WTC11 (cell line): ENCODE results near the gene SYNM. TPM values are rescaled to one million over a fixed set of nuclear protein-coding genes. Genes with fewer than 3 reads are reported as not detected.

Experiments used
- ATAC-seq: fragments of 200-7000 bp; cut with Tn5 transposase; 2 replicates; pipeline ENCODE4 v1.10.0; 2021; ENCODE audit warnings: mild to moderate bottlenecking, moderate library complexity
- CTCF ChIA-PET: fragments of 300-600 bp; sonication (Branson Sonifier 250); formaldehyde crosslinking; loops from one replicate; lab custom pipeline; 2021; ENCODE audit warnings: antibody characterized with exemption; lab: Charles Lee
- POLR2A ChIA-PET: fragments of 350-600 bp; sonication (Branson Sonifier 250); formaldehyde crosslinking; loops from one replicate; lab custom pipeline; 2021; ENCODE audit warnings: antibody characterized with exemption; lab: Charles Lee
- DNase-seq: peaks from one replicate; pipeline ENCODE4 v3.0.0; 2021; ENCODE audit warnings: low spot score
- H3K27ac Mint-ChIP-seq: 2 replicates; pipeline ENCODE4 v1.8.0; 2021; ENCODE audit warnings: mixed read lengths
- H3K27me3 Mint-ChIP-seq: 2 replicates; pipeline ENCODE4 v1.8.0; 2021; ENCODE audit warnings: low read depth, mild to moderate bottlenecking, moderate library complexity, mixed read lengths
- H3K36me3 Mint-ChIP-seq: 2 replicates; pipeline ENCODE4 v1.8.0; 2021; ENCODE audit warnings: mixed read lengths
- H3K4me1 Mint-ChIP-seq: 2 replicates; pipeline ENCODE4 v1.8.0; 2022; ENCODE audit warnings: mixed read lengths
- H3K4me3 Mint-ChIP-seq: 2 replicates; pipeline ENCODE4 v1.8.0; 2021; ENCODE audit warnings: mild to moderate bottlenecking, moderate library complexity, mixed read lengths
- H3K9me3 Mint-ChIP-seq: 2 replicates; pipeline ENCODE4 v1.8.0; 2021; ENCODE audit warnings: mixed read lengths
- ATF1 ChIP-seq: sonication (generic); formaldehyde crosslinking; IDR thresholded peaks from 2 replicates; pipeline ENCODE4 v1.8.1; 2023; ENCODE audit warnings: mild to moderate bottlenecking, moderate library complexity, missing genetic modification reagents
- CREB1 ChIP-seq: sonication (generic); formaldehyde crosslinking; IDR thresholded peaks from 2 replicates; pipeline ENCODE4 v1.8.0; 2023; ENCODE audit warnings: mild to moderate bottlenecking, missing genetic modification reagents
- CREM ChIP-seq: sonication (generic); formaldehyde crosslinking; IDR thresholded peaks from 2 replicates; pipeline ENCODE4 v1.8.1; 2022; ENCODE audit warnings: mild to moderate bottlenecking, missing genetic modification reagents, moderate library complexity
- E2F1 ChIP-seq: sonication (generic); formaldehyde crosslinking; IDR thresholded peaks from 2 replicates; pipeline ENCODE4 v1.8.0; 2022; ENCODE audit warnings: mild to moderate bottlenecking, missing genetic modification reagents
- ELF4 ChIP-seq: sonication (generic); formaldehyde crosslinking; IDR thresholded peaks from 2 replicates; pipeline ENCODE4 v1.8.1; 2022; ENCODE audit warnings: low read depth, mild to moderate bottlenecking, moderate library complexity, missing genetic modification reagents
- FOXP1 ChIP-seq: sonication (generic); formaldehyde crosslinking; IDR thresholded peaks from 2 replicates; pipeline ENCODE4 v1.8.0; 2022; ENCODE audit warnings: missing genetic modification reagents, mild to moderate bottlenecking, moderate library complexity, borderline replicate concordance
- GABPB1 ChIP-seq: sonication (generic); formaldehyde crosslinking; IDR thresholded peaks from 2 replicates; pipeline ENCODE4 v1.8.1; 2023; ENCODE audit warnings: mild to moderate bottlenecking, missing genetic modification reagents
- GRHL2 ChIP-seq: fragments of 250-450 bp; sonication (Bioruptor Pico); IDR thresholded peaks from 2 replicates; pipeline ENCODE4 v1.8.0; 2022; ENCODE audit warnings: mild to moderate bottlenecking, moderate library complexity; ENCODE audit not compliant: insufficient replicate concordance, severe bottlenecking
- HMGXB4 ChIP-seq: sonication (generic); formaldehyde crosslinking; IDR thresholded peaks from 2 replicates; pipeline ENCODE4 v1.8.1; 2023; ENCODE audit warnings: mild to moderate bottlenecking, moderate library complexity, missing genetic modification reagents
- JUN ChIP-seq: sonication (generic); formaldehyde crosslinking; IDR thresholded peaks from 2 replicates; pipeline ENCODE4 v1.8.0; 2023; ENCODE audit warnings: mild to moderate bottlenecking, missing genetic modification reagents
- KAT7 ChIP-seq: sonication (generic); formaldehyde crosslinking; IDR thresholded peaks from 2 replicates; pipeline ENCODE4 v1.8.1; 2023; ENCODE audit warnings: missing genetic modification reagents, mild to moderate bottlenecking, borderline replicate concordance
- MLX ChIP-seq: sonication (generic); formaldehyde crosslinking; IDR thresholded peaks from 2 replicates; pipeline ENCODE4 v1.8.1; 2023; ENCODE audit warnings: mild to moderate bottlenecking, missing genetic modification reagents, moderate library complexity
- MYBL2 ChIP-seq: sonication (generic); formaldehyde crosslinking; IDR thresholded peaks from 2 replicates; pipeline ENCODE4 v1.8.1; 2023; ENCODE audit warnings: mild to moderate bottlenecking, moderate library complexity, missing genetic modification reagents
- NR1H2 ChIP-seq: sonication (generic); formaldehyde crosslinking; IDR thresholded peaks from 2 replicates; pipeline ENCODE4 v1.9.0; 2021; ENCODE audit warnings: mild to moderate bottlenecking, moderate library complexity, missing genetic modification reagents
- NR2C2 ChIP-seq: sonication (generic); formaldehyde crosslinking; IDR thresholded peaks from 2 replicates; pipeline ENCODE4 v1.8.0; 2022; ENCODE audit warnings: mild to moderate bottlenecking, missing genetic modification reagents
- PRRX2 ChIP-seq: fragments of 250-450 bp; sonication (Bioruptor Pico); IDR thresholded peaks from 2 replicates; pipeline ENCODE4 v1.8.0; 2021; ENCODE audit warnings: mild to moderate bottlenecking
- SMAD4 ChIP-seq: sonication (generic); formaldehyde crosslinking; IDR thresholded peaks from 2 replicates; pipeline ENCODE4 v1.8.0; 2022; ENCODE audit warnings: mild to moderate bottlenecking, missing genetic modification reagents
- TCF7 ChIP-seq: sonication (generic); formaldehyde crosslinking; IDR thresholded peaks from 2 replicates; pipeline ENCODE4 v1.8.0; 2022; ENCODE audit warnings: mild to moderate bottlenecking, low read depth, missing genetic modification reagents, moderate library complexity
- TP53 ChIP-seq: sonication (generic); formaldehyde crosslinking; IDR thresholded peaks from 2 replicates; pipeline ENCODE4 v1.8.1; 2023; ENCODE audit warnings: mild to moderate bottlenecking, missing genetic modification reagents
- USF2 ChIP-seq: sonication (generic); formaldehyde crosslinking; IDR thresholded peaks from 2 replicates; pipeline ENCODE4 v1.8.1; 2023; ENCODE audit warnings: mild to moderate bottlenecking, missing genetic modification reagents, moderate library complexity
- ZNF219 ChIP-seq: sonication (generic); formaldehyde crosslinking; IDR thresholded peaks from 2 replicates; pipeline ENCODE4 v1.8.0; 2023; ENCODE audit warnings: missing genetic modification reagents, mild to moderate bottlenecking, borderline replicate concordance
- ZNF416 ChIP-seq: fragments of 250-450 bp; sonication (Bioruptor Pico); IDR thresholded peaks from 2 replicates; pipeline ENCODE4 v1.9.0; 2021; ENCODE audit warnings: mild to moderate bottlenecking, inconsistent platforms
- ZNF423 ChIP-seq: fragments of 250-450 bp; sonication (Bioruptor Pico); IDR thresholded peaks from 2 replicates; pipeline ENCODE4 v2.1.2; 2022; ENCODE audit warnings: mild to moderate bottlenecking, moderate library complexity
- total RNA-seq: library from RNA; stranded (reverse); gene quantifications from 3 replicates; pipeline ENCODE4 v1.2.3, GENCODE V29; 2021
- TF ChIP-seq, protein P1 (sequence below): sonication (generic); formaldehyde crosslinking; IDR thresholded peaks from 2 replicates; pipeline ENCODE4 v1.8.0; 2022; ENCODE audit warnings: mild to moderate bottlenecking, missing genetic modification reagents
- TF ChIP-seq, protein P2 (sequence below): fragments of 200-600 bp; IDR thresholded peaks from 2 replicates; pipeline ENCODE4 v1.8.0; 2022; ENCODE audit warnings: antibody characterized with exemption
- TF ChIP-seq, protein P3 (sequence below): sonication (generic); formaldehyde crosslinking; IDR thresholded peaks from 2 replicates; pipeline ENCODE4 v1.8.1; 2022; ENCODE audit warnings: mild to moderate bottlenecking, moderate library complexity, missing genetic modification reagents

SYNM gene
- total RNA-seq, 1 experiment from 2014 or later = 2.2 TPM

- TF ChIP-seq ZNF416 (CRISPR knock-in tag) (no peak), NR2C2 (CRISPR knock-in tag) (no peak), ATF1 (CRISPR knock-in tag) (no peak), MLX (CRISPR knock-in tag) (no peak), JUN (no peak), ELF4 (no peak)
Observed at GRCh38 chr15:99099661-99100060, 5.2 kb upstream of the SYNM start (continued).

DNA sequence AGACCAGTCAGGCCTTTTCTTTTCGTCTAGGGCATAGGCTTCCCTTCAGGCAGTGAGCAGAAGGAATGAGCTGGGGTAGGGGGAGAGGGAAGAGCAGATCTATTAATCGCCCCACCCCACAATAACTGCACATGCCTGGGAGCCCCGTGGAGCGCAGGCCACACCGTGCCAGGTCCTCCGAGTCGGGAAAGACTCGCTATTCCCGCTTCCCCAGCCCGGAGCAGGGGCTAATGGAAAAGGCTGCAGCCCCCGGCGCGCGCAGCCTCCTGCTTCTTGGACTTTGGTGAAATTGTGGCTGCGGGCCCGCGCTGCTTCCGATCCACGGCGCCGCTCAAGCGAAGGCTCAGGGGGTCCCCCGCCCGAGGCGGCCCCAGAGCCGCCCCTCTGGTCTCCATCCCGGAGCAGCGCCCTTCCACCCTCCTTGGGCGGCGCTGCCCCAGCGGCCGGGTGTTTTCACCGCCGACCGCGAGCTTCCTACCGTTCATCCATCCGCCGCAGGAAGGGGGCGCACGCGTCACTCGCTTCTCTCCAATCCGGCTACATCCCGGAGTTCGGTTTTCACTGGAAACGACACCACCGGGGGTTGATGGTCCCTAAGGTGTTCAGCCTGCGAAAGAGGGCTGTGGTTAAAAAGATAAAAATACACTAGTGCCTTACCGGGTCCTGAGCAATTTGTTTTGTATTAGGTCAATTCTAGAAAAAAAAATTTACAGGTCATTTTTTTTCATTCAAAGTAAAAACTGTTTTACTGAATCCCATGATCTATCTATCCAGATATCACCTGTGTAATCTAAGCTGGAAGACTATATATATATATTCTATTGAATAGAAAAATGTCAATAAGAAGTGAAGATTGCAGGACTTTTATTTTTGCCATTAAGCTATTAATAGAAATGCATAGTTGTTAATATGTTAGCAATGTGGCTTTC, 4.4 kb upstream of the SYNM start:
- DNase-seq = peak; percentile 89
- H3K4me3 Mint-ChIP-seq = peak overlapping the region; percentile 46
- POLR2A ChIA-PET = no interaction called here
- ATAC-seq = peak; percentile 61
- H3K27ac Mint-ChIP-seq = no peak overlapping the region
- CTCF ChIA-PET = interaction anchor here (0.6 to 2.4 kb wide), 29 partner anchors 8 to 672 kb away, joined by 3 to 13 read pairs (median 4); partner anchors contain the start of gene LRRC28
- no peaks in the 10 kb centered on the region for H3K36me3 Mint-ChIP-seq
- peaks cover 56% of the 10 kb centered on the region for H3K27me3 Mint-ChIP-seq
- no peaks in the 10 kb centered on the region for H3K9me3 Mint-ChIP-seq
- H3K4me1 Mint-ChIP-seq = peaks cover 2% of the 10 kb centered on the region
- TF ChIP-seq NR1H2 (no peak), ZNF423 (CRISPR knock-in tag) (peak; percentile 75), SMAD4 (CRISPR knock-in tag) (no peak), JUN (no peak), GABPB1 (CRISPR knock-in tag) (peak; percentile 18; the same call in 1 of the 2 replicates), TCF7 (CRISPR knock-in tag) (no peak), CREB1 (no peak), KAT7 (CRISPR knock-in tag) (no peak), CREM (CRISPR knock-in tag) (0 out of 2 replicates have a peak, but pooled peaks have one; percentile 43), MLX (CRISPR knock-in tag) (no peak), E2F1 (CRISPR knock-in tag) (no peak), TP53 (CRISPR knock-in tag) (no peak), USF2 (CRISPR knock-in tag) (no peak), HMGXB4 (peak; percentile 85; the same call in 1 of the 2 replicates), FOXP1 (CRISPR knock-in tag) (0 out of 2 replicates have a peak, but pooled peaks have one; percentile 16), GRHL2 (CRISPR knock-in tag) (no peak), PRRX2 (CRISPR knock-in tag) (no peak), MYBL2 (CRISPR knock-in tag) (peak; percentile 42; the same call in 1 of the 2 replicates), ZNF219 (no peak)
- TF ChIP-seq, protein P1, sequence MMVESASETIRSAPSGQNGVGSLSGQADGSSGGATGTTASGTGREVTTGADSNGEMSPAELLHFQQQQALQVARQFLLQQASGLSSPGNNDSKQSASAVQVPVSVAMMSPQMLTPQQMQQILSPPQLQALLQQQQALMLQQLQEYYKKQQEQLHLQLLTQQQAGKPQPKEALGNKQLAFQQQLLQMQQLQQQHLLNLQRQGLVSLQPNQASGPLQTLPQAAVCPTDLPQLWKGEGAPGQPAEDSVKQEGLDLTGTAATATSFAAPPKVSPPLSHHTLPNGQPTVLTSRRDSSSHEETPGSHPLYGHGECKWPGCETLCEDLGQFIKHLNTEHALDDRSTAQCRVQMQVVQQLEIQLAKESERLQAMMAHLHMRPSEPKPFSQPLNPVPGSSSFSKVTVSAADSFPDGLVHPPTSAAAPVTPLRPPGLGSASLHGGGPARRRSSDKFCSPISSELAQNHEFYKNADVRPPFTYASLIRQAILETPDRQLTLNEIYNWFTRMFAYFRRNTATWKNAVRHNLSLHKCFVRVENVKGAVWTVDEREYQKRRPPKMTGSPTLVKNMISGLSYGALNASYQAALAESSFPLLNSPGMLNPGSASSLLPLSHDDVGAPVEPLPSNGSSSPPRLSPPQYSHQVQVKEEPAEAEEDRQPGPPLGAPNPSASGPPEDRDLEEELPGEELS (CRISPR knock-in tag) = no peak
- TF ChIP-seq, protein P2, sequence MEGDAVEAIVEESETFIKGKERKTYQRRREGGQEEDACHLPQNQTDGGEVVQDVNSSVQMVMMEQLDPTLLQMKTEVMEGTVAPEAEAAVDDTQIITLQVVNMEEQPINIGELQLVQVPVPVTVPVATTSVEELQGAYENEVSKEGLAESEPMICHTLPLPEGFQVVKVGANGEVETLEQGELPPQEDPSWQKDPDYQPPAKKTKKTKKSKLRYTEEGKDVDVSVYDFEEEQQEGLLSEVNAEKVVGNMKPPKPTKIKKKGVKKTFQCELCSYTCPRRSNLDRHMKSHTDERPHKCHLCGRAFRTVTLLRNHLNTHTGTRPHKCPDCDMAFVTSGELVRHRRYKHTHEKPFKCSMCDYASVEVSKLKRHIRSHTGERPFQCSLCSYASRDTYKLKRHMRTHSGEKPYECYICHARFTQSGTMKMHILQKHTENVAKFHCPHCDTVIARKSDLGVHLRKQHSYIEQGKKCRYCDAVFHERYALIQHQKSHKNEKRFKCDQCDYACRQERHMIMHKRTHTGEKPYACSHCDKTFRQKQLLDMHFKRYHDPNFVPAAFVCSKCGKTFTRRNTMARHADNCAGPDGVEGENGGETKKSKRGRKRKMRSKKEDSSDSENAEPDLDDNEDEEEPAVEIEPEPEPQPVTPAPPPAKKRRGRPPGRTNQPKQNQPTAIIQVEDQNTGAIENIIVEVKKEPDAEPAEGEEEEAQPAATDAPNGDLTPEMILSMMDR = peak; percentile 62
- TF ChIP-seq, protein P3, sequence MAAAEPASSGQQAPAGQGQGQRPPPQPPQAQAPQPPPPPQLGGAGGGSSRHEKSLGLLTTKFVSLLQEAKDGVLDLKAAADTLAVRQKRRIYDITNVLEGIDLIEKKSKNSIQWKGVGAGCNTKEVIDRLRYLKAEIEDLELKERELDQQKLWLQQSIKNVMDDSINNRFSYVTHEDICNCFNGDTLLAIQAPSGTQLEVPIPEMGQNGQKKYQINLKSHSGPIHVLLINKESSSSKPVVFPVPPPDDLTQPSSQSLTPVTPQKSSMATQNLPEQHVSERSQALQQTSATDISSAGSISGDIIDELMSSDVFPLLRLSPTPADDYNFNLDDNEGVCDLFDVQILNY (CRISPR knock-in tag) = peak; percentile 48; the same call in 1 of the 2 replicates
